Measurements from ENCODE around the gene CASP6. TPM values are rescaled to one million over a fixed set of nuclear protein-coding genes. Genes with fewer than 3 reads are reported as not detected.

The CASP6 gene
- total and polyA plus RNA-seq, 2 of the 8 experiments (the other 6 are each of a cell fraction or from before 2014, with no cell fraction given) = 29.5 to 35.1 TPM

- Histone ChIP-seq H4K5ac (ENCODE audit: insufficient read length, low read depth, low read length) (no peak overlapping the region), H2BK15ac (ENCODE audit: low read length) (no peak overlapping the region), H4K8ac (ENCODE audit: extremely low read depth, insufficient read depth, low read length) (no peak overlapping the region), H3K36me3 (ENCODE audit: control insufficient read depth in 2 of 4, insufficient read depth in 4 of 4, low read length in 3 of 4) (no peaks in the 10 kb centered on the region), H2AFZ (ENCODE audit: low read length) (no peak overlapping the region), H3K4me2 (ENCODE audit: insufficient read depth in 1 of 2, low read depth in 2 of 2, low read length in 2 of 2) (no peak overlapping the region), H3K4ac (replicated peaks; ENCODE audit: insufficient read length, low read depth, low read length) (no peak overlapping the region), H2AK5ac (ENCODE audit: low read depth, low read length) (no peak overlapping the region), H3K79me1 (ENCODE audit: low read depth, low read length) (no peaks in the 10 kb centered on the region), H3K18ac (ENCODE audit: extremely low read depth, low read length) (no peak overlapping the region), H3K4me1 (replicated peaks in 1 of 4; ENCODE audit: control insufficient read depth in 3 of 4, insufficient read depth in 4 of 4, low read length in 3 of 4) (no peaks in the 10 kb centered on the region), H3K79me2 (ENCODE audit: control insufficient read depth in 1 of 2, insufficient read depth in 2 of 2, low read length in 2 of 2) (no peaks in the 10 kb centered on the region), H4K20me1 (replicated peaks in 1 of 2; ENCODE audit: control insufficient read depth in 1 of 2, insufficient read depth in 2 of 2, low read length in 2 of 2) (no peaks in the 10 kb centered on the region), H4K91ac (replicated peaks; ENCODE audit: insufficient read length, low read length) (no peak overlapping the region), H3K27me3 (replicated peaks in 1 of 4; ENCODE audit: control insufficient read depth in 3 of 4, extremely low read depth in 1 of 4, insufficient read depth in 3 of 4, low read length in 3 of 4) (no peaks in the 10 kb centered on the region), H3K9ac (replicated peaks in 1 of 4; ENCODE audit: extremely low read depth in 1 of 4, low read depth in 3 of 4, low read length in 3 of 4) (no peak overlapping the region), H3K23ac (ENCODE audit: insufficient read length) (no peak overlapping the region), H3K4me3 (ENCODE audit: extremely low read depth in 1 of 4, insufficient read depth in 2 of 4, low read depth in 3 of 4, low read length in 4 of 4) (no peak overlapping the region), H3K56ac (replicated peaks; ENCODE audit: insufficient read length, low read depth, low read length) (no peak overlapping the region), H3K23me2 (ENCODE audit: low read depth, low read length) (no peaks in the 10 kb centered on the region), H3K14ac (ENCODE audit: insufficient read length) (no peak overlapping the region), H3K27ac (ENCODE audit: low read depth, low read length) (no peak overlapping the region), H2BK5ac (ENCODE audit: low read depth, low read length) (no peak overlapping the region), H2BK120ac (replicated peaks; ENCODE audit: low read depth, low read length) (no peak overlapping the region), H2BK12ac (ENCODE audit: low read depth, low read length) (no peak overlapping the region), H3K9me3 (ENCODE audit: insufficient read depth in 2 of 2, low read depth in 1 of 2, low read length in 1 of 2) (no peaks in the 10 kb centered on the region), H2BK20ac (ENCODE audit: low read length) (no peak overlapping the region)
- DNase-seq (ENCODE audit: low read depth in 1 of 2, low spot score in 2 of 2) = no peak
- FAIRE-seq = no peak
- POLR2A ChIA-PET (ENCODE audit: partially characterized antibody) = no interaction called here
- CTCF ChIA-PET (ENCODE audit: partially characterized antibody) = interaction anchor here (0.6 to 1.6 kb wide), 2 partner anchors 13 to 69 kb away, joined by 3 read pairs; partner anchors contain the start of gene GAR1
- no peak for TF ChIP-seq RFX5 (IDR thresholded peaks at IDR 0.05; ENCODE audit: borderline replicate concordance, low read depth, low read length)
Measured at GRCh38 chr4:109745830-109746229, 42.6 kb upstream of the CASP6 start.
